ENCODE results near the gene NUDT15.
A peak's percentile ranks its signal among the peaks of the same experiment; 100 is the strongest.
"Not testable (repeated sequence)": the region's sequence is repeated elsewhere in the genome, so short reads cannot be mapped to it uniquely, and the experiment has no call there.

Gene NUDT15

GRCh38 chr13:48043789-48044503, 6.4 kb downstream of the NUDT15 start:
- DNase-seq: no peak

- no peak for DNase-seq
Measured at GRCh38 chr13:48050550-48050949, 13.0 kb downstream of the NUDT15 start.

GRCh38 chr13:48054601-48055000, 17.1 kb downstream of the NUDT15 start:
- no peak for DNase-seq

GRCh38 chr13:48055712-48056111, 18.2 kb downstream of the NUDT15 start:
- DNase-seq: no peak

GRCh38 chr13:48058536-48058935, 21.0 kb downstream of the NUDT15 start:
- not testable (repeated sequence) for DNase-seq

- not testable (repeated sequence) for DNase-seq
Measured at GRCh38 chr13:48059951-48060350, 22.4 kb downstream of the NUDT15 start.

GRCh38 chr13:48066310-48066989, 28.9 kb downstream of the NUDT15 start:
- no peak for DNase-seq

- DNase-seq: no peak
Measured at GRCh38 chr13:48068036-48068435, 30.5 kb downstream of the NUDT15 start.

- DNase-seq: no peak
Measured at GRCh38 chr13:48068952-48069351, 31.4 kb downstream of the NUDT15 start.

GRCh38 chr13:48069573-48069972, 32.0 kb downstream of the NUDT15 start:
- no peak for DNase-seq

- no peak for DNase-seq
Measured at GRCh38 chr13:48070942-48071341, 33.4 kb downstream of the NUDT15 start.

GRCh38 chr13:48072304-48072703, 34.8 kb downstream of the NUDT15 start:
- DNase-seq: no peak

- no peak for DNase-seq
Measured at GRCh38 chr13:48072787-48073186, 35.3 kb downstream of the NUDT15 start.

- no peak for DNase-seq
Measured at GRCh38 chr13:48074006-48074405, 36.5 kb downstream of the NUDT15 start.

- no peak for DNase-seq
Measured at GRCh38 chr13:48078251-48078656, 40.7 kb downstream of the NUDT15 start.

- no peak for DNase-seq
Measured at GRCh38 chr13:48081739-48082138, 44.2 kb downstream of the NUDT15 start.

GRCh38 chr13:48086272-48086671, 48.7 kb downstream of the NUDT15 start:
- no peak for DNase-seq

- no peak for DNase-seq
Measured at GRCh38 chr13:48093588-48093987, 56.1 kb downstream of the NUDT15 start.

- no peak for DNase-seq
Measured at GRCh38 chr13:48094404-48094780, 56.9 kb downstream of the NUDT15 start.

GRCh38 chr13:48094781-48095502, 57.4 kb downstream of the NUDT15 start, which contains the start of gene MED4:
Gene MED4, minus strand, starts transcription at chr13:48095104. Its CDS starts 26 bp downstream, at chr13:48095078.
- DNase-seq: peak; percentile 69

- DNase-seq: no peak
Measured at GRCh38 chr13:48096670-48097069, 59.1 kb downstream of the NUDT15 start.

Data from DMS79 treated with DMSO at 0.1 percent for 48 hours (cell line).